Suprapubic skin (tissue), 4 donors: ENCODE measurements around the gene MUS81. TPM values are rescaled to one million over a fixed set of nuclear protein-coding genes. Genes with fewer than 3 reads are reported as not detected.
A peak's percentile ranks its signal among the peaks of the same experiment; 100 is the strongest.

Experiments
- DNase-seq, 2 donors: peaks; one replicate each; pipeline ENCODE4 v3.0.0-alpha.2; 2019; ENCODE audit warnings: low spot score in 2 of 2
- H3K27ac ChIP-seq: fragments of 200-600 bp; sonication (generic); one replicate; pipeline ENCODE4 v1.5.1; 2019
- H3K27me3 ChIP-seq: fragments of 200-600 bp; sonication (generic); one replicate; pipeline ENCODE4 v1.5.1; 2019
- H3K36me3 ChIP-seq: fragments of 200-600 bp; sonication (generic); one replicate; pipeline ENCODE4 v1.5.1; 2019
- H3K4me1 ChIP-seq: fragments of 200-600 bp; sonication (generic); one replicate; pipeline ENCODE4 v1.5.1; 2019
- H3K4me3 ChIP-seq: fragments of 200-600 bp; sonication (generic); one replicate; pipeline ENCODE4 v1.5.1; 2019; ENCODE audit warnings: mild to moderate bottlenecking
- H3K9me3 ChIP-seq: fragments of 200-600 bp; sonication (generic); one replicate; pipeline ENCODE4 v1.5.1; 2019
- EP300 ChIP-seq: sonication (generic); formaldehyde crosslinking; IDR thresholded peaks from one replicate; pipeline ENCODE4 v1.6.1; 2017; ENCODE audit warnings: antibody characterized with exemption
- POLR2A ChIP-seq, 2 donors: fragments of 450-650 bp; IDR thresholded peaks; one replicate each; pipeline ENCODE4 v1.6.1; 2017; ENCODE audit warnings: antibody characterized with exemption in 2 of 2, mild to moderate bottlenecking in 2 of 2, moderate library complexity in 2 of 2
- POLR2AphosphoS5 ChIP-seq, 3 donors: sonication (generic); formaldehyde crosslinking; IDR thresholded peaks; one replicate each; pipeline ENCODE4 v1.6.1; 2017; ENCODE audit warnings: antibody characterized with exemption in 3 of 3
- WGBS: methylation state at CpG from one replicate; pipeline ENCODE4 v1.1.5; 2018; 5-methylcytosine and 5-hydroxymethylcytosine counted together
- total RNA-seq, 4 donors: library from RNA; depleted of rRNA; stranded (reverse); fragments of >200 nt; gene quantifications; one replicate each; pipeline ENCODE4 v1.1.0, GENCODE V29; 2016
- TF ChIP-seq, protein P1 (sequence below), 2 donors: fragments of 200-600 bp in 1 of 2; fragments of 450-650 bp in 1 of 2; sonication (generic) in 1 of 2; IDR thresholded peaks; one replicate each; pipeline ENCODE4 v1.5.1; 2016 to 2019; ENCODE audit warnings: antibody characterized with exemption in 2 of 2, mild to moderate bottlenecking in 1 of 2, moderate library complexity in 1 of 2

MUS81 gene
- total RNA-seq, 4 donors from 2014 or later = 22.8 to 46.2 (median 32.2) TPM

DNA sequence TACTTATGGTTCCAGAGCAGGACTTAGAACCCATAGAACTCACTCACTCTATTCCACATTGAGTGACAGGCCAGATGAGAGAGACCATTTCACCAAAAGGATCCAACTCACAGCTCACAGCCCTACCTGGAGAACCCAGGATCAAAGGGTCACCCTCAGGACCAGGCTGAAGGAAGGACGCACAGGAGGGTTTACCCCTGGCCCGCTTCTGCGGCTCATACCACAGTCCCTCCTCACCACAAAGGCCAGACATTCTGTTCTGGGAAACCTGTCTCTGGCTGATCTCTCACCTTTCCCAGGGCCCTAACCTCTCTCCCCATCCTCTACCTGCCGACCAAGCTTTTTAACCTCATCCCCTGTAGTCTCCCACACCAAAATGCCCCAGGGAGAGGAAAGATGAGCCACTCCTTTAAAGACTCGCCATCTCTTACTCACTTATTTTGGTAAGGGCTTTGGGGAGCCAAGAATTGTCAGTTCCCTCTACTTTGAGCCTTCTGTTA is 35.3 kb downstream of the MUS81 start:
- Histone ChIP-seq H3K4me3 (no peak overlapping the region), H3K27me3 (no peaks in the 10 kb centered on the region), H3K36me3 (no peaks in the 10 kb centered on the region), H3K27ac (no peak overlapping the region), H3K4me1 (peaks cover 58% of the 10 kb centered on the region), H3K9me3 (no peaks in the 10 kb centered on the region)
- DNase-seq = no peak
- TF ChIP-seq POLR2AphosphoS5 (IDR thresholded peaks at IDR 0.05) (no peak), POLR2A (IDR thresholded peaks at IDR 0.05) (no peak), EP300 (no peak)
- TF ChIP-seq, protein P1, sequence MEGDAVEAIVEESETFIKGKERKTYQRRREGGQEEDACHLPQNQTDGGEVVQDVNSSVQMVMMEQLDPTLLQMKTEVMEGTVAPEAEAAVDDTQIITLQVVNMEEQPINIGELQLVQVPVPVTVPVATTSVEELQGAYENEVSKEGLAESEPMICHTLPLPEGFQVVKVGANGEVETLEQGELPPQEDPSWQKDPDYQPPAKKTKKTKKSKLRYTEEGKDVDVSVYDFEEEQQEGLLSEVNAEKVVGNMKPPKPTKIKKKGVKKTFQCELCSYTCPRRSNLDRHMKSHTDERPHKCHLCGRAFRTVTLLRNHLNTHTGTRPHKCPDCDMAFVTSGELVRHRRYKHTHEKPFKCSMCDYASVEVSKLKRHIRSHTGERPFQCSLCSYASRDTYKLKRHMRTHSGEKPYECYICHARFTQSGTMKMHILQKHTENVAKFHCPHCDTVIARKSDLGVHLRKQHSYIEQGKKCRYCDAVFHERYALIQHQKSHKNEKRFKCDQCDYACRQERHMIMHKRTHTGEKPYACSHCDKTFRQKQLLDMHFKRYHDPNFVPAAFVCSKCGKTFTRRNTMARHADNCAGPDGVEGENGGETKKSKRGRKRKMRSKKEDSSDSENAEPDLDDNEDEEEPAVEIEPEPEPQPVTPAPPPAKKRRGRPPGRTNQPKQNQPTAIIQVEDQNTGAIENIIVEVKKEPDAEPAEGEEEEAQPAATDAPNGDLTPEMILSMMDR (IDR thresholded peaks at IDR 0.05) = no peak
- 85% methylated on average over 5 of the region's 5 CpGs for WGBS

DNA sequence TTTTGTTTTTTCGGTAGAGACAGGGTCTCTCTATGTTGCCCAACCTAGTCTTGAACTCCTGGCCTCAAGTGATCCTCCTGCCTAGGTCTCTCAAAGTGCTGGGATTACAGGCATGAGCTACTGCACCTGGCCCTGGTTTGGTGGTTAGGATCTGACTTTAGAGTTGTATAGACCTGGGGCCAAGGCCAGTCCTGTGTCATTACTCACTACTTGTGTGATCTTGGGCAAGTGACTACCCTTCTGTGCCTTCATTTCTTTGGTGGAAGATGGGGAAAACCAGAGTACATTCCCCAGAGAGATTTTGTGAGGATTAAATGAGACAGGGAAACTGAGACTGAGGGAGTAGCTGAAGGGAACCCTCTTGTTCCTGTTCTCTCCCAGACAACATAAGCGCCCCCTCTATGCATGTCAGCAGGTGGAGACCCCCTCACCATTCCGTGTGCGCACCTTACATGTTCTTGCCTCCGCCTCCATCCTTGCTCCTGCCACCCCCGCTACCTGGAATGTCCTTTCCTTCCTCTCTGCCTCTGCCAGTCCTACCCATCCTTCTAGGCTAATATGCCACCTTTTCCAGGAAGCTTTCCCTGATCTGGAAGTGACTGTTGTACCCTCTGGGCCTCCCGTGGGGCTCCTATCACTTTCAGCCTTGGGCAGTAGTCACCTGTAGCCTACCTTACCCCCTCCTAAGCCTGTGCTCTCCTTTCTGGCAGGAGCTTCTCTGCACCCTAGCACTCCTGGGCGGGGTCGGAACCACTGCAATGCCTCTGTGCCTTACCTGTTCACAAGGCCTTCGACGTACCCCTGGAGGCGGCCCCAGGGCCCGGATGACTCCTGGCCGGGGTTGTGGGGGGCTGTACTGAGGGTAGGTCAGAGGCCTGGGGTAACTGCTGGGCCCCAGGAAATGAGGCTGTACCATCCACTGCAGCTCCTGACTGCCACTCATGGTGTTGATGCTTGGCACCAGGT is 36.1 kb downstream of the MUS81 start:
- WGBS = 91% methylated on average over 14 of the region's 14 CpGs
- Histone ChIP-seq H3K27ac (no peak overlapping the region), H3K4me1 (peaks cover 59% of the 10 kb centered on the region)

DNA sequence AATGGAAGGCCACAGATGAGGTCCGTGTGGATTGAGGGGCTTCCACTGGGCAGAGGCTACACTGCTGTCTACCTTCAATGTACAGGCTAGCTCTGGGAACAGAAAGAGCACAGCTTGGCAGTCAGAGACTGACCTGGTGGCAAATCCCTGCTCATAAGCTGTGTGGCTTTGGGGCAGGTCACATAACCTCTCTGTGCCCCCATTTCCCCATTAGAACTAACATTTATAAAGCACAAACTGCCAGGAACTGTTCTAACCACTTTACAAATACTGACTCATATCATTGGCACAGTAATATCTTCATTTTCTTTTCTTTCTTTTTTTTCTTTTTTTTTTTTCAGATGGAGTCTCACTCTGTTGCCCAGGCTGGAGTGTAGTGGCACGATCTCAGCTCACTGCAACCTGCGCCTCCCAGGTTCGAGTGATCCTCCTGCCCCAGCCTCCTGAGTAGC is 36.8 kb downstream of the MUS81 start:
- Histone ChIP-seq H3K27ac (no peak overlapping the region), H3K27me3 (no peaks in the 10 kb centered on the region), H3K9me3 (no peaks in the 10 kb centered on the region), H3K4me3 (no peak overlapping the region), H3K36me3 (no peaks in the 10 kb centered on the region), H3K4me1 (peaks cover 51% of the 10 kb centered on the region)
- WGBS = 86% methylated on average over 4 of the region's 4 CpGs
- no peak for TF ChIP-seq POLR2A (IDR thresholded peaks at IDR 0.05)
- TF ChIP-seq, protein P1 (IDR thresholded peaks at IDR 0.05) = no peak
- no peak for TF ChIP-seq POLR2AphosphoS5 (IDR thresholded peaks at IDR 0.05)
- TF ChIP-seq EP300 = no peak
- no peak for DNase-seq

More for the DNA sequence above, 36.1 kb downstream of the MUS81 start:
- Histone ChIP-seq H3K27me3 (no peaks in the 10 kb centered on the region), H3K36me3 (no peaks in the 10 kb centered on the region), H3K4me3 (no peak overlapping the region), H3K9me3 (no peaks in the 10 kb centered on the region)
- TF ChIP-seq EP300 (no peak), POLR2A (IDR thresholded peaks at IDR 0.05) (no peak), POLR2AphosphoS5 (IDR thresholded peaks at IDR 0.05) (no peak)
- TF ChIP-seq, protein P1 (IDR thresholded peaks at IDR 0.05) = no peak
- no peak for DNase-seq

DNA sequence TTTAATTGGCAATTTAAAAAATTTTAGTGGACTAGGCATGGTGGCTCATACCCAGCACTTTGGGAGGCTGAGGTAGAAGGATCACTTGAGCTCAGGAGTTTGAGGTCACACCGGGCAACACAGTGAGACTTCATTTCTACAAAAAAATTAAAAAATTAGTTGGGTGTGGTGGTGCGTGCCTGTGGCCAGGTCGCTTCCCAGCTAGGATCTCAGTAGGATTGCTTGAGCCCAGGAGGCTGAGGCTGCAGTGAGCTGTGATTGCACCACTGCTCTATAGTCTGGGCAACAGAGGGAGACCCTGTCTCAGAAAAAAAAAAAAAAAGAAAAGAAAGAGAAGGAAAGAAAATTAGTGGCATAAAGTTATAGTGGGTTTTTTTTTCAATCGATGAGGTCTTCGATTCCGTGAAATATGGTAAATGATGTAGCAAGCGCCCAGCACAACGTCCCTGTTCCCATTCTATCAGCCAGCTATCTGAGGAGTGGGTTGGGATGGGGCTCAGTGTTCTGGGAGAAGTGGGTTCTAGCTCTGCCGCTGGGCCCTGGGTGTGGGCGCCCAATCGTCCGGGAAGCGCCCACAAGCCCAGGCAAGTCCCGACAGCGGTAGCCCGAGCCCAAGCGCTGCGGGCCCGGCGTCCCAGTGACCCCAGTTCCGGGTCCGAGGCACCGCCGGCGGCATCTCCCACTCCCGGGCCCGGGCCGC is 38.6 kb downstream of the MUS81 start:
- TF ChIP-seq POLR2AphosphoS5 (IDR thresholded peaks at IDR 0.05) (no peak), POLR2A (IDR thresholded peaks at IDR 0.05) (no peak)
- no peaks in the 10 kb centered on the region for H3K36me3 ChIP-seq
- peaks cover 34% of the 10 kb centered on the region for H3K4me1 ChIP-seq
- no peaks in the 10 kb centered on the region for H3K9me3 ChIP-seq
- H3K27ac ChIP-seq = no peak overlapping the region
- WGBS = 33% methylated on average over 19 of the region's 28 CpGs
- H3K4me3 ChIP-seq = peak overlapping the region; percentile 75
- no peak for DNase-seq
- H3K27me3 ChIP-seq = no peaks in the 10 kb centered on the region

DNA sequence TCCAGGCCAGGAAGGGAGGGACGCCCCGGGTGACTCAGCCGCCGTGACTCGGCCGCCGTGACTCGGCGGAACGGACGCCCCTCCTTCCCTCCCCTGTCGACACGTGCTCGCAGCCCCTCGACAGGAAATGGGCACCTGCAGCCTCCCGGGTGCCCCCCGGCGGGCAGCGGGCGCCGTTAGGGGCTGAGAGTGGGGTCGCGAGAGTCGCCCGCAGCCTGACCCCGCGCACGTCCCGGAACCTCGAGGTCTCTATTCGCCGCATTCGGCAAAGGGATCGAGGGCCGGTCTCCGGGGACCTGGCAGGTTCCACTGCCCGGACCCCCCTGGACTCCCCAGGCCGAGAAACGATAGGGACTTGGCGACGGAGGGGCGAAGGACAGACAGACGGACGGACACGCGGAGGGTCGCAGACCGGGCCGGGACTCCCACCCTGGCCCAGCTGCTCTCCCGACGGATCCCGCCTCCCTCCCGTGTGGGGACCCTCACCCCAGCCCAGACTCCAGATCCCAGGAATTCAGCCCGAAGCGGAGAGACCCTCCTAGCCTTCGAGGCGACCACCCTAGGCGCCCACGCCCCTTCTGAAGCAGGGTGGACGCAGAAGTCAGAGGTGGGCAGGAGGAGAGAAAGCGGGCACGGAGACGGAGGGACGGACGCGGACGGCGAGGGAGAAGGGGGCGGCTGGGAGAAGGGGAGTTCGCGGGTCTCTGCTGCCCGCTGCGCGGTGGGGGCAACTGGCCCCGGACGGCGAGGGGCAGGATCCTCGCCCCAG is 39.3 kb downstream of the MUS81 start:
- Histone ChIP-seq H3K36me3 (no peaks in the 10 kb centered on the region), H3K27ac (peak overlapping the region; percentile 73), H3K4me3 (peak overlapping the region; percentile 75), H3K9me3 (no peaks in the 10 kb centered on the region), H3K27me3 (no peaks in the 10 kb centered on the region), H3K4me1 (peaks cover 27% of the 10 kb centered on the region)
- TF ChIP-seq, protein P1 (IDR thresholded peaks at IDR 0.05) = no peak
- TF ChIP-seq POLR2A (IDR thresholded peaks at IDR 0.05) (no peak), POLR2AphosphoS5 (IDR thresholded peaks at IDR 0.05) (peak in 2 of 3 donors; percentile 42 to 46), EP300 (no peak)
- peak; percentile 86 to 89 for DNase-seq
- WGBS = 2% methylated on average over 34 of the region's 78 CpGs
